WTC11 (cell line): ENCODE results near the gene TMUB2. TPM values are rescaled to one million over a fixed set of nuclear protein-coding genes. Genes with fewer than 3 reads are reported as not detected.

ENCODE experiments used
- ATAC-seq: fragments of 200-7000 bp; cut with Tn5 transposase; 2 replicates; pipeline ENCODE4 v1.10.0; 2021; ENCODE audit warnings: mild to moderate bottlenecking, moderate library complexity
- CTCF ChIA-PET: fragments of 300-600 bp; sonication (Branson Sonifier 250); formaldehyde crosslinking; loops from one replicate; lab custom pipeline; 2021; ENCODE audit warnings: antibody characterized with exemption; lab: Charles Lee
- POLR2A ChIA-PET: fragments of 350-600 bp; sonication (Branson Sonifier 250); formaldehyde crosslinking; loops from one replicate; lab custom pipeline; 2021; ENCODE audit warnings: antibody characterized with exemption; lab: Charles Lee
- DNase-seq: peaks from one replicate; pipeline ENCODE4 v3.0.0; 2021; ENCODE audit warnings: low spot score
- H3K27ac Mint-ChIP-seq: 2 replicates; pipeline ENCODE4 v1.8.0; 2021; ENCODE audit warnings: mixed read lengths
- H3K27me3 Mint-ChIP-seq: 2 replicates; pipeline ENCODE4 v1.8.0; 2021; ENCODE audit warnings: low read depth, mild to moderate bottlenecking, moderate library complexity, mixed read lengths
- H3K36me3 Mint-ChIP-seq: 2 replicates; pipeline ENCODE4 v1.8.0; 2021; ENCODE audit warnings: mixed read lengths
- H3K4me1 Mint-ChIP-seq: 2 replicates; pipeline ENCODE4 v1.8.0; 2022; ENCODE audit warnings: mixed read lengths
- H3K4me3 Mint-ChIP-seq: 2 replicates; pipeline ENCODE4 v1.8.0; 2021; ENCODE audit warnings: mild to moderate bottlenecking, moderate library complexity, mixed read lengths
- H3K9me3 Mint-ChIP-seq: 2 replicates; pipeline ENCODE4 v1.8.0; 2021; ENCODE audit warnings: mixed read lengths
- ATF1 ChIP-seq: sonication (generic); formaldehyde crosslinking; IDR thresholded peaks from 2 replicates; pipeline ENCODE4 v1.8.1; 2023; ENCODE audit warnings: mild to moderate bottlenecking, moderate library complexity, missing genetic modification reagents
- CDX4 ChIP-seq: fragments of 250-450 bp; sonication (Bioruptor Pico); IDR thresholded peaks from 2 replicates; pipeline ENCODE4 v1.9.0; 2021; ENCODE audit warnings: moderate library complexity, mild to moderate bottlenecking, inconsistent platforms, borderline replicate concordance
- CREB1 ChIP-seq: sonication (generic); formaldehyde crosslinking; IDR thresholded peaks from 2 replicates; pipeline ENCODE4 v1.8.0; 2023; ENCODE audit warnings: mild to moderate bottlenecking, missing genetic modification reagents
- CREM ChIP-seq: sonication (generic); formaldehyde crosslinking; IDR thresholded peaks from 2 replicates; pipeline ENCODE4 v1.8.1; 2022; ENCODE audit warnings: mild to moderate bottlenecking, missing genetic modification reagents, moderate library complexity
- CTCF ChIP-seq: fragments of 200-600 bp; IDR thresholded peaks from 2 replicates; pipeline ENCODE4 v1.8.0; 2022; ENCODE audit warnings: antibody characterized with exemption
- E2F1 ChIP-seq: sonication (generic); formaldehyde crosslinking; IDR thresholded peaks from 2 replicates; pipeline ENCODE4 v1.8.0; 2022; ENCODE audit warnings: mild to moderate bottlenecking, missing genetic modification reagents
- ELF4 ChIP-seq: sonication (generic); formaldehyde crosslinking; IDR thresholded peaks from 2 replicates; pipeline ENCODE4 v1.8.1; 2022; ENCODE audit warnings: low read depth, mild to moderate bottlenecking, moderate library complexity, missing genetic modification reagents
- EMX1 ChIP-seq: fragments of 250-450 bp; sonication (Bioruptor Pico); IDR thresholded peaks from 2 replicates; pipeline ENCODE4 v1.8.0; 2021; ENCODE audit warnings: mild to moderate bottlenecking
- ESRRA ChIP-seq: sonication (generic); formaldehyde crosslinking; IDR thresholded peaks from 2 replicates; pipeline ENCODE4 v1.8.1; 2022; ENCODE audit warnings: mild to moderate bottlenecking, missing genetic modification reagents, borderline replicate concordance
- FOXP4 ChIP-seq: sonication (generic); formaldehyde crosslinking; IDR thresholded peaks from 2 replicates; pipeline ENCODE4 v1.8.0; 2022; ENCODE audit warnings: mild to moderate bottlenecking, missing genetic modification reagents
- HMGA2 ChIP-seq: fragments of 250-450 bp; sonication (Bioruptor Pico); IDR thresholded peaks from 2 replicates; pipeline ENCODE4 v1.4.0; 2021; ENCODE audit warnings: mild to moderate bottlenecking, moderate library complexity
- IRF1 ChIP-seq: sonication (generic); formaldehyde crosslinking; IDR thresholded peaks from 2 replicates; pipeline ENCODE4 v1.8.0; 2023; ENCODE audit warnings: missing genetic modification reagents
- JUN ChIP-seq: sonication (generic); formaldehyde crosslinking; IDR thresholded peaks from 2 replicates; pipeline ENCODE4 v1.8.0; 2023; ENCODE audit warnings: mild to moderate bottlenecking, missing genetic modification reagents
- KAT7 ChIP-seq: sonication (generic); formaldehyde crosslinking; IDR thresholded peaks from 2 replicates; pipeline ENCODE4 v1.8.1; 2023; ENCODE audit warnings: missing genetic modification reagents, mild to moderate bottlenecking, borderline replicate concordance
- NR3C1 ChIP-seq: sonication (generic); formaldehyde crosslinking; conservative IDR thresholded peaks from 2 replicates; pipeline ENCODE4 v1.8.1; 2023; ENCODE audit warnings: low read depth, mild to moderate bottlenecking, missing genetic modification reagents
- OVOL2 ChIP-seq: fragments of 250-450 bp; sonication (Bioruptor Pico); IDR thresholded peaks from 2 replicates; pipeline ENCODE4 v1.9.0; 2021; ENCODE audit warnings: mild to moderate bottlenecking, borderline replicate concordance
- RORB ChIP-seq: fragments of 250-450 bp; sonication (Bioruptor Pico); IDR thresholded peaks from 2 replicates; pipeline ENCODE4 v1.9.0; 2021; ENCODE audit warnings: mild to moderate bottlenecking
- SOX15 ChIP-seq: fragments of 250-450 bp; sonication (Bioruptor Pico); IDR thresholded peaks from 2 replicates; pipeline ENCODE4 v1.9.0; 2021; ENCODE audit warnings: mild to moderate bottlenecking
- STAT6 ChIP-seq: sonication (generic); formaldehyde crosslinking; conservative IDR thresholded peaks from 2 replicates; pipeline ENCODE4 v1.8.1; 2023; ENCODE audit warnings: mild to moderate bottlenecking, low read depth, missing genetic modification reagents, moderate library complexity
- ZBTB21 ChIP-seq: sonication (generic); formaldehyde crosslinking; IDR thresholded peaks from 2 replicates; pipeline ENCODE4 v1.8.1; 2023; ENCODE audit warnings: mild to moderate bottlenecking, missing genetic modification reagents, borderline replicate concordance
- ZMAT4 ChIP-seq: fragments of 250-450 bp; sonication (Bioruptor Pico); IDR thresholded peaks from 2 replicates; pipeline ENCODE4 v1.9.0; 2021; ENCODE audit warnings: mild to moderate bottlenecking
- ZNF138 ChIP-seq: sonication (generic); formaldehyde crosslinking; conservative IDR thresholded peaks from 2 replicates; pipeline ENCODE4 v1.8.1; 2022; ENCODE audit warnings: mild to moderate bottlenecking, moderate library complexity, missing genetic modification reagents
- ZNF416 ChIP-seq: fragments of 250-450 bp; sonication (Bioruptor Pico); IDR thresholded peaks from 2 replicates; pipeline ENCODE4 v1.9.0; 2021; ENCODE audit warnings: mild to moderate bottlenecking, inconsistent platforms
- total RNA-seq: library from RNA; stranded (reverse); gene quantifications from 3 replicates; pipeline ENCODE4 v1.2.3, GENCODE V29; 2021

TMUB2 gene
- total RNA-seq, 1 experiment from 2014 or later, result 26.9 TPM

- Mint-ChIP-seq H3K4me3 (no peak overlapping the region), H3K27ac (no peak overlapping the region), H3K36me3 (peaks cover 5% of the 10 kb centered on the region; the same call in 1 of the 2 replicates), H3K9me3 (no peaks in the 10 kb centered on the region)
- ChIA-PET CTCF (no interaction called here), POLR2A (no interaction called here)
- ATAC-seq (no peak), DNase-seq (no peak)
- TF ChIP-seq CREB1 (CRISPR knock-in tag) (no peak), ZNF416 (CRISPR knock-in tag) (no peak), OVOL2 (CRISPR knock-in tag) (no peak), ATF1 (CRISPR knock-in tag) (no peak), ELF4 (no peak), STAT6 (CRISPR knock-in tag) (no peak), ZMAT4 (CRISPR knock-in tag) (no peak), FOXP4 (CRISPR knock-in tag) (no peak), CDX4 (CRISPR knock-in tag) (no peak), NR3C1 (CRISPR knock-in tag) (no peak), HMGA2 (no peak), RORB (no peak)
- TF ChIP-seq, all 79 proteins: peak for 0
- H3K4me1 Mint-ChIP-seq, result no peaks in the 10 kb centered on the region
- peaks cover 7% of the 10 kb centered on the region for H3K27me3 Mint-ChIP-seq
These were observed 46.8 kb downstream of the TMUB2 start for GRCh38 chr17:44233582-44233981.

GRCh38 chr17:44235583-44235936 lies 48.8 kb downstream of the TMUB2 start:
- H3K4me3 Mint-ChIP-seq, result no peak overlapping the region
- DNase-seq (no peak), ATAC-seq (no peak)
- ChIA-PET CTCF (no interaction called here), POLR2A (no interaction called here)
- H3K9me3 Mint-ChIP-seq, result no peaks in the 10 kb centered on the region
- H3K27ac Mint-ChIP-seq, result no peak overlapping the region
- H3K36me3 Mint-ChIP-seq, result peaks cover 5% of the 10 kb centered on the region; the same call in 1 of the 2 replicates
- no peaks in the 10 kb centered on the region for H3K4me1 Mint-ChIP-seq
- peaks cover 7% of the 10 kb centered on the region for H3K27me3 Mint-ChIP-seq
- no peak for TF ChIP-seq CDX4 (CRISPR knock-in tag)
- no peak for TF ChIP-seq SOX15 (CRISPR knock-in tag)
- TF ChIP-seq KAT7 (CRISPR knock-in tag), result no peak
- no peak for TF ChIP-seq EMX1 (CRISPR knock-in tag)
- TF ChIP-seq HMGA2, result no peak
- no peak for TF ChIP-seq E2F1 (CRISPR knock-in tag)
- no peak for TF ChIP-seq CTCF
- TF ChIP-seq ESRRA (CRISPR knock-in tag), result no peak
- no peak for TF ChIP-seq STAT6 (CRISPR knock-in tag)
- no peak for TF ChIP-seq ZNF416 (CRISPR knock-in tag)
- TF ChIP-seq JUN (CRISPR knock-in tag), result no peak
- no peak for TF ChIP-seq CREM
- TF ChIP-seq IRF1 (CRISPR knock-in tag), result no peak
- no peak for TF ChIP-seq ZNF138 (CRISPR knock-in tag)
- no peak for TF ChIP-seq RORB
- TF ChIP-seq ZBTB21 (CRISPR knock-in tag), result no peak
